Left renal pelvis (tissue), 4 donors: ENCODE results near the gene WFDC5. TPM values are rescaled to one million over a fixed set of nuclear protein-coding genes. Genes with fewer than 3 reads are reported as not detected.
"Not testable (repeated sequence)": the region's sequence is repeated elsewhere in the genome, so short reads cannot be mapped to it uniquely, and the experiment has no call there.

ENCODE experiments used
- DNase-seq, 4 donors: peaks; one replicate each; pipeline ENCODE4 v3.0.0-alpha.2; 2013; ENCODE audit warnings: low read depth in 4 of 4, low spot score in 3 of 4
- polyA plus RNA-seq, 4 donors: library from polyadenylated mRNA; unstranded; fragments of 120-200 nt; gene quantifications; one replicate each; pipeline ENCODE4 v1.2.1, GENCODE V29; 2013; ENCODE audit not compliant: insufficient read length in 4 of 4

WFDC5 gene
- polyA plus RNA-seq, 4 donors = not detected

DNA sequence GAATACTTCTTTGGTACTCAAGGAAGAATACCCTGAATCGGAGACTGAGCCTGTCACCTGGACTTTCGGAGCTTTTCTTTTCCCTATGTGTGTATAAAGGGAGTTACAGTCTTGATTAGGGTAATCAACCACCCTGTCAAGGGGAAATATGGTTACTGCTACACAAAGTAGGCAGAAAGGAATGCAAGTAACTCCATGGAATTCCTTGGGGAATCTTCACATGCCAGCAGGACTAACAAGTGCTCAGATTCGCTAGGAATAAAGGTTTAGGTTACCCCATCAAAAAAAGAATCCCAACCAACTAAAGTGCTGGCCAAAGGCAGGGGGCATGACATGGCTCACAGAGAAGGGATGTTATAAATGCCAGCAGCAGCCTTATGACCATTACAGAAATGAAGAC is 24.5 kb downstream of the WFDC5 start:
- DNase-seq = no peak

DNA sequence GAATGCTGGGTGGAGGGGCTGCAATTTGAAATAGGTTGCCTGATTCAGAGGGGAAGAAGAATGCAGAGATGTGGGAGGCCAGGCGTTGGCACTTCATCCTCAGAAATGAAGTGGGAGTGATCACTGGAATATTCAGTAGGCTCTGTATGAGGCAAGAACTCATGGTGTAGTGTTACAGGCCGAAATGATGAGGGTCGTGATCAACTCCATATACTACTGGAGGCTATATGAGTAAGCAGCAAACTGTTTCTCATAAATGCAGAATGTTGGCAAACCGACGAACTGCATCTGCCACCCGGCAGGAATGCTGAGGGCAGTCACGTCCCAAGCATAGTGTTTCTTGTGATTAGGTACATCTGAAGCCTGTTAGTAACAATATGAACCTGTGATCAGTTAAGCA is 26.7 kb downstream of the WFDC5 start:
- no peak for DNase-seq

DNA sequence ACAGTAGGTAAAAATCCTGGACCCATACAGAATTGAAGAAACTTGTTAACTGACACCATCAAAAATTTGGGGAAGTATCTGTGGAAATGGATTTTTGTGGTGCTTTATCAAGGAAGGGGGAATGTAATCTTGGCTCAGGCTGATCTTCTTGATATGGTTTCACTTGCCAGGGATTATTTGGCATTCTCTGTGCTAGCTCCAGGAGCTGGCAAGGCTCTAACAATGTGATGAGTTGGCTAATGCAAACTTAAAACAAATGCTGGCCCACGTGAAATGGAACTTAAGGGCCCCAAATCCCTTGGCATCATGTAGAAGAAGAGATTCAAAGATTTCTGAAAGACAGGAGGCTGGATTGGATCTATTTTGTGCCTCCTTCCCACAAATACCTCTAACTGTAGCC is 27.2 kb downstream of the WFDC5 start:
- no peak for DNase-seq

DNA sequence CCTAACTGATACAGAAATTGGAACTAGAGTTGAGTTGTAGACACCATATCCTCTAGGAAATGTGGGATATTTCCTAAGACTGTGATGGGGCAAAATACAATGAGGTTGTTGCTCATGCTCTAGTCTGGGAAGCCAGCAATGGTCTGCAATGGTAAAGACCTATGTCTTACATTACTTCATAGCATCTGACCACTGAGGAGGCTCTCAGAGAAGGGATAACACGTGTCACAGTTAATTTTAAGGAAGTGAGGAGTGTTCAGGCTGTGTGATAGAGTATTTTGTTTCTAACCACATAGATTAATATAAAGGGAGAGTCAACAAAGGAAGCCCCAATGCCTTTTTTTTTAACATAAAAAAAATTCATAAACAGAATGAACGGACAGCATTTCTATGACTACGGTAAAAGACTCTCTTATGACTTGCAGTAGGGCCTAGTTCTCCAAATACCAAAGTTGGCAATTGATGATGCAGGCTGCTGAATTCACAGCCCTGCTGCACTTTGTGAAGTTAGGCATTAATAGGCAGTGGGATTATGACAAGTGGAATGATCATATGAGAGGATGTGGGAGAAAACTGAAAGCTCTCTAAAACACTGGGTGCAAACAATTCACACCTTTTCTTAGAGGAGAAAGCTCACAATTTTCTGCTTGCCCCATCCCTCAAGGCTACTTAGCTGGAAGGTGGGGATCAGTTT is 27.7 kb downstream of the WFDC5 start:
- no peak for DNase-seq

DNA sequence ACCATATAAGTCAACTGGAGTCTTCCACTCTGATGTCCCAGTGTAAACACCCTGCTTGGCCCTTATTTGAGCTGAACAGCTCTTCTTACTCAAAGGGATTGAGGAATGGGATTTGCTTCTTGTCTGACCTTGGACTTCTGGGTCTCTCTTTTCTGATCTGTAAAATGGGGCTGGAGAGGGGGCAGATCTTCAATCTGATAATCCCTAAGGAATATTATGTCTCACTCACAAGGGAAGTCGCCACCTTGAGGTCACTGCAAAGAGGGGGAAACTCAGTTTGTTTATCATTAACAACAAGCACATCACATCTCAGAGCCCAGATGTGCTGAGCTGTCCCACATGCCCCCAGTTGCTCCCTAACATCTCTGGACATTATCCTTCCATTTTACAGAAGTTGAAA is 29.1 kb downstream of the WFDC5 start:
- no peak for DNase-seq

DNA sequence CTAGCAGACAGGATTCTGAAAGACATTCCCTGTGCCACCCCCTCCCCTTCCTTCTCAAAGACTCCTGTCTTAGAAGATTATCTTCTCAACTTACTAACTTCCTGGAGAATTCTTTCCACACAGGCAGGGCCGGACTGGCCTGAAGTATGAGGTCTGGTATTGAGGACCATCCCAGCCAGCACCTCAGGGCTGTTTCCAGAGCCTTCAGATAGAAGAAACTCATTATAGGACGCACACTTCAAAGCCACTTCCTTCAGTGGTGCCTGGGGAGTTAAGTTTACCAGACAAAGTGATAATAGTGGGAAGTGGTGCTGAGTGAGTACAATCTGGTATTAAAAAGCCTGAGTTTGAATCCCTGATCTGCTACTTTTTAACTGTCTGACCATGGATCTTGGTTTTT is 29.7 kb downstream of the WFDC5 start:
- DNase-seq = no peak

DNA sequence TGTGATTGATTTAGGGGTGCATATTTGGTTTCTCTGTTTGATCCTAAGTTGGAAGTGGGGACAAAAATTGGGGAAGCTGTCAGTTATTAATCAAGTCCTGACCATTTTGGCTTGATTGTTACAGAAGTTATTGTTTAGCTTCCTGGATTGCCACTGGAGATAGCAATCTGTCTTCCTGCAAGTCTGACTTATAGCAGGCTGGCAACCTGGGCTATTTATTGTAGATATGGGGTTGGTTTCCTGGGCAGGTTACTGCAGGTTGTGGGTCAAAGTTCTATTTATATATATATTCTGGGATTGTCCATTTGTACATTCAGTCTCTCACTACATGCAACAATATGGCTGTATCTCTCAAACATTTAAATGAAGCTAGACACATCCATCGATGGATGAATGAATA is 31.8 kb downstream of the WFDC5 start:
- no peak for DNase-seq

DNA sequence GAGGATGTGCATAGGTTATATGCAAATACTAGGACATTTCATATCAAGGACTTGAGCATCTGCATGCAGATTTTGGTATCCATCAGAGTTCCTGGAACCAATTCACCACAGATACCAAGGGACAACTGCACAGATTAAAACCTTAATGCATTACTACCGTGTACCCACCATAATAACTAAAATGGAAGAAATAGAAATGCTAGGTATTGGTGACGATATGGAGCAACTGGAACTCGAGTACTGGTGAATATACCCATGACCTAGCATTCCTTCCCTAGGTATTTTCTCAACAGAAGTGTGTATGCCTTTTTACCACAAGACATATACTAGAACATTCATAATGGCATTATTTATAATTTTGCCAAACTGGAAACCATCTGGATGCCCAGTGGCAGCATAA is 32.5 kb downstream of the WFDC5 start:
- no peak for DNase-seq

DNA sequence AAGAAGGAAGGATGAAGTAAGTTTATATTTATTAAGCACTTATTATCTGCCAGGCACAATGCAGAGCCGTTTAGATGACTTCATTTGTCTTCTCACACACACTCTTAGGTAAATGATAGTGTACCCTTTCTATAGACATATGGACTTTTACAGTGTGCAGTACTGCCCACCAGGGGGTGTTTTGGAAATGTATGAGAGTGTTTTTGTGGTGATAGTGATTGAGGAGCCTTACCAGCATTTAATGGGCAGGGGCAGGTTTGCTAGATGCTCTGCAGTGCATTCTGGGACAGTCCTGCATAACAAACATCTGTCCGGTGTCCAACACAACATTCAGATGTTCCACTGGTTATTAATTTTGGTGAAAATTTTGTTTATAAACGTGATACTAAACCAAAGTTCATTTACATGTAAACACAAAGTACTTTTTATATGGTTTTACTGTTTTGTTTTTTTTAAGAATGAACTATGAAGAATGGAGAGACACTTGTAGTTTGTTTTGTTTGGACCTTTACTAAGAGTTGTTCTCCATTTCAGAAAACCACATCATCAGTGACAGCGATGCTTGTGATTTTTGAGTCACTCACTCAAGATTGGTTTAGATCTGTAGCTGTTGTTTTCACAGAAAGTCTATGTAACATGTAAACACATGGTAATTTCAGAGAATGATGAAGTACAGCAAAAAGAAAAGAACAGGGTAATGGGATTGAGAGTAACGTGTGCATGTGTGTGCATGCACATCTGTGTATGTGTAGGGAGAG is 33.9 kb downstream of the WFDC5 start:
- DNase-seq = no peak

DNA sequence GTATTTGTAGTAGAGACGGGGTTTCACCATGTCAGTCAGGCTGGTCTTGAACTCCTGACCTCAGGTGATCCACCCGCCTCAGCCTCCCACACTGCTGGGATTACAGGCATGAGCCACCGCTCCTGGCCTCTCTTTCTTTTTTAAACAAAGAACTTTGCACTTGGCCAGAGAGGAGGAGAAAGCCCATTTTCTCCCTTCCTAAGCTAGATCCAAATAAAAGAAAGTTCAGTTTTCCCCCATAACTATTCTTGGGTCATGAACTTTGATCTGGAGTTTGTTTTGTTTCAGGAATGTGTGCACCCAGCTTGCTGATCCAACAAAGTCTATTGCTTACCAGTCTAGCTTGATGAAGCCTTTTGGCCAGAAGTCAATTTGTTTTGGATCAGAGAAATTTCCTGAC is 37.4 kb downstream of the WFDC5 start:
- DNase-seq = no peak

DNA sequence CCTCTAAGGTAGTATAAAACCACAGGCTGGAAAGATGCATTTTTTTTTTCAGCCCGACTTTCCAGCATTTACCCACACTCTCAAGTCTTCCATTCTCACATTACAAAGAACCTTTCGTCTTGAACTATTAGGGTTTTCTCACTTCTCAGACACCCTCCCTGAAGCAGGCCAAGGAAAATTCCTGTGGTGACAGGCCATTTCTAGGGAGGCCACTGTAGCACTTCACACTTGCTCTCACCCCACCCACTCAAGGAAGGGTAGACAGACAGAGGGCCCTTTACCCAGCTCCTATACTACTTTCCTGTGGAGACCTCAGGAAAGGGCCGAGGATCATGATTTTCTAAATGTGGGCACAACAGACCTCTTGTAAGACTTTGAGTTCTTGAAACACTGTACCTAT is 41.8 kb downstream of the WFDC5 start:
- DNase-seq = no peak

DNA sequence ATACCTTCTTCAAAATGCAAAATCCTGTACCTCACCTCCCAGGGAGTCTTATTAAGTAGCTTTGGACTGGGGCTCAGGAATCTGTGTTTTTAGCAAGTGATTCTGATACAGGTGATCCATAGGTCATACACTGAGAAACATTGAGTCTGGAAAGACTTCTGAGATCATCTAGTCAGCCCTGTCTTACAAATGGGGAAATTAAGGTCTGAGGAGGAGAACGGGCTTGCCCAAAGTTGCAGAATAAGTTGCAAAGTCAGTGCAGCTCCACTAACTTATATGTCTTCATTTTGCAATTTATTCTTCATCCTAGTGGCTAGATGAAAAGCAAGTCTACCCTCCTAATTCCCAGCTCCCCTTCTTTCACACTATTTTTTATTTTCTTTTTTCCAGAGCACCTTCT is 42.9 kb downstream of the WFDC5 start:
- DNase-seq = no peak

DNA sequence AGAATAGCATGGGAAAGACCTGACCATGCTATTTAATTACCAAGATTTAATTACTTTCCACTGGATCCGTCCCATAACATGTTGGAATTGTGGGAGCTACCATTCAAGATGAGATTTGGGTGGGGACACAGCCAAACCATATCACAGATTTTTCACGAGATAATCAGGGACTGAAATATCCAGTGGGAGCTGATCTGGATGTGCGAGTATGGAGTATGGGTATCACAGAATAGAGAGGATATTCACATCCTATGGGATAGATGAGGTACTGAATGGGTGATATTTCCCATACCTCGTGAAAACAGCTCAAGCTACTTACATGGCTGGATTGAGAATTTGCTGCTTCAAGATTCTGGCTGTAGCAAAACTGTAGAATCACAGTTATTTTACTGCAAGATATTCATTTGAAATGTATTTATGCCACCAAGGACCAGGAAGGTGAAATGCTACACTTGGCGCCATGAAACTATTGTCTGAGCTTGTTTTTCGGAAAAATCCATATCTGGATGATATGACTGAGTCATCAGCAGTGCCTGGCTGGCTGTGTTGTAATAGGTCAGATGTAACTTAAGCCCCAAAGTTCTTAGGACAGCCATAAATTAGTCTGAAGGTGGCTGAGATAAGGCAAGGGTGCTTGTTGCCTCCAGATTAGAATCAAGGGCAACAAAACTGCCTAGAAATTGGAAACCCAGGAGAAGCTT is 43.9 kb downstream of the WFDC5 start:
- DNase-seq = no peak

DNA sequence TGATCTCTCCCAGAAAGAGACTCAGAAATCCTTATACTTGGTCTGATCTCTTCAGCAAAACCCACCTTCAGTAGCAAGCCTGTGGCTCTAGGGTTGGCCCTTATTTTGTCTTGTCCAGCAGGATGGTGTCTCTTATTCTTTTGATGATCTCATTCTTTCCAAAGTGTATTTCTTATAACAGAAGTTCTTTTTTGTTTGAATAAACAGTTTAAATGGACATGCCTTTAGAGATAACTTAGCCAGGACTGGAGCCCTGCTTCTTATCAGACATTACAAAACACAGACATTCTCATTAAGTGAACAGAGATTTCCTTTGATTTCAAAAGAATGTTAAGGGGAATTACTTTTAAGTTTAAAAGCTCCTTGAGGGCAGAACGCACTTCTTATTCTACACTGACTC is 45.7 kb downstream of the WFDC5 start:
- DNase-seq = no peak

DNA sequence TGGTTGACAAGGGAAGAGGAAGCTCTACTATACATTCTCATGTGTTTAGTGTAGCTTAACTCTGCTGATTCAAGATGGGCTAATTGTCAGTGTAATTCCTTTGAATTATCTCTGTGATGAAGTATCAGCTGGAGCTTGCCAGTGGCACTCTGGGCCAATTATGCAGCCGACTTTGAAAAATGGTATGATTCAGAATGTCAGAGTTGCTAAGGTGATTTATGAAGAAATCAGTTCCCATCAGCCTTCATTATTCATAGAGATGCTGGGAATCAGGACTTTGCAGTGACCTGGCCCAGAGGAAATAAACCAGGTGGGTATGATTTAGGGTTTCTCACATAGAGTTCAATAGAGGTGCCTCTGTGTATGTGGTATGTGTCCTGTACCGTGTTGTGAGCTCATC is 47.4 kb downstream of the WFDC5 start:
- DNase-seq = no peak

DNA sequence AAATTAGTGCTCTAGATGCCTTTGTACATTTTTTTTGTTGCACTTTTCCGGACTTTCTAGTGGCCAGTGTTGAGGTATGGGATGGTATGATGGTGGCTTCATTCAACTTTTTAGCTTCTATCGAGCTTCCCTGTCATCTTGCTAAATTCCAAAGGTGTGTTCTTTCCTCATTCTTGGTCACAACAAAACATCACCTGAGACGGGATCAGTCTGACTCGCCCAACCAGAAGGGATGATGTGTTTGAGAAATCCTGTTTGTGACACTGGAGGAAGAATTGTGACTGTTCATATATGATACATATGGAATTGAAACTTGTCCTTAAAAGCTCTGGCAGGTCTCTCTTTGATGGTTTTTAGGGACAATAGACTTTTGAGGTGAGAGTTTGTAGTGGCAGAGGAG is 47.9 kb downstream of the WFDC5 start:
- DNase-seq = no peak

DNA sequence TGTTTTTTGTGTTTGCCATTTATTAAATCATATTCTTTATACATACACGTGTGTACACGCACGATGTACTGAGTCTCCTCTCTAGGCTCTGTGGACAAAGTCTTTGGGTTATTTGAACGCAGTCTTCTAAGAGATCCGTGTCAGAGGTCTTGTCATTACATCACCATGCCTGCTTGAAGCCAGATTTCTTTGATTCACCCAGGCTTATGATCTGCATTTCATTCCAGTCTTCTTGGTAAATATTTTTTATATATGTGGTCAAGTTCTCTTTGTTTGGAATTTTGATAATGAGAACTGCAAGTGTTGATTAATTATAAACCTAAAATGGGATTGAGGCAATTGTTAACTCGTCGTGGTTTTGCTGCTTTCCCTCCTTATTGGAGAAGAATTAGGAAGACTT is 48.6 kb downstream of the WFDC5 start:
- DNase-seq = no peak

DNA sequence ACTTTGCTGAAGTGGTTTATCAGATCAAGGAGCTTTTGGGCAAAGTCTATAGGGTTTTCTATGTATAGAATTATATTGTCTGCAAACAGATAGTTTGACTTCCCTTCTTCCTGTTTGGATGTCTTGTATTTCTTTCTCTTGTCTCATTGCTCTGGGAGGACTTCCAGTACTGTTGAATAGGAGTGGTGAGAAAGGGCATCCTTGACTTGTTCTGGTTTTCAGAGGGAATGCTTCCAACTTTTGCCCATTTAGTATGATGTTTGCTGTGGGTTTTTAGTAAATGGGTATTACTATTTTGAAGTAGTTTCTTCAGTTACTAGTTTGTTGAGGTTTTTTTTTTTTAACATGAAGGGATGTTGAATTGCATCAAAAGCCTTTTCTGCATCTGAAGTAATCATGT is 50.2 kb downstream of the WFDC5 start:
- no peak for DNase-seq

DNA sequence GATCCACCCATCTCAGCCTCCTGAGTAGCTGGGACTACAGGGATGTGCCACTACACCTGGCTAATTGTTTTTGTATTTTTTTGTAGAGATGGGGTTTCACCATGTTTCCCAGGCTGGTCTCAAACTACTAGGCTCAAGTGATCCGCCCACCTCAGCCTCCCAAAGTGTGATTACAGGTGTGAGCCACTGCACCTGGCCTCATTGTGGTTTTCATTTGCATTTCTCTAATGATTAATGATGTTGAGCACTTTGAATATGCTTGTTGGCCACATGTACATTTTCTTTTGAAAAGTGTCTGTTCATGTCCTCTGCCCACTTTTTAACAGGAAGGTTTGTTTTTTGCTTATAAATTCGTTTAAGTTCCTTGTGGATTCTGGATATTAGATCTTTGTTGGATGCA is 51.9 kb downstream of the WFDC5 start:
- not testable (repeated sequence) for DNase-seq

DNA sequence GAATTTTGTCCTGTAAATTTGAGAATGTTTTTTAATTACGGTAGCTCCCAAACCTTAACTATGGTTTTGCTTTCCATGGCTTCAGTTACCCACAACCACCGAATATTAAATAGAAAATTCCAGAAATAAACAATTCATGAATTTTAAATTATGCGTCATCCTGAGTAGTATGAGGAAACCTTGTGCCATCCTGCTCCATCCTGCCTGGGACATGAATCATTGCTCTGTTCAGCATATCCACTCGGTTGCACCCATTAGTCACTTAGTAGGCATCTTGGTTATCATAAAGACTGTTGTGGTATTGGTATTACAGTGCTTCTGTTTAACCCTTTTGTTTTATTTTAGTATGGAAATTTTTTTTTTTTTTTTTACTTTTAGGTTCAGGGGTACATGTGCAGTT is 53.7 kb downstream of the WFDC5 start:
- DNase-seq = no peak

DNA sequence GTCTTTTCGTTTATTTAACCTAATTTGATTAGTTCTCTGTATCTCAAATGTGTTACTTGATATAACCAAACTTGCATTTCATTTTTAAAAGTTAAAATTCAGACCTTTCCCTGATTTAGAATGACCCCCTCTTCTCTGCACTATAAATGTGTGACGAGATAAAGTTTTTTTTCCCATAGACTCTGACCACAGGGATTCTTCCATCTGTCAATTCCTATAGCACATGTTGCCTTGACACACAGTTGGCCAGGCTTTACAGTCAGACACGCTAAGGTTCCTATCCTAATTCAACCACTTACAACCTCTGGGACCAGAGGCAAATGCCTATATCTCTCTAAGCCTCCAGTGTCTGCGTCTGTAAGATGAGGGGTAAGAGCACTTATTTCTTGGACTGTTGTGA is 54.7 kb downstream of the WFDC5 start:
- DNase-seq = no peak
